MCF 10A (cell line): ENCODE results near the gene HDAC10. TPM values are rescaled to one million over a fixed set of nuclear protein-coding genes. Genes with fewer than 3 reads are reported as not detected.

Experiments
- BruUV-seq: library from RNA; stranded (reverse); fragments of 400-500 nt; replicated peaks from 2 replicates; lab custom pipeline; 2021; lab: Mats Ljungman, UMichigan
- CTCF ChIA-PET: fragments of 300-600 bp; sonication (Branson Sonifier 250); formaldehyde crosslinking; extraction: SDS; loops from one replicate; lab custom pipeline; 2021; ENCODE audit warnings: antibody characterized with exemption, inconsistent platforms; lab: Yijun Ruan, JAX
- POLR2A ChIA-PET: fragments of 300-600, 350-650 bp; sonication (Branson Sonifier 250); formaldehyde crosslinking; extraction: SDS; loops from one replicate; lab custom pipeline; 2020; ENCODE audit warnings: antibody characterized with exemption, inconsistent platforms; lab: Yijun Ruan, JAX
- DNase-seq: peaks from one replicate; pipeline ENCODE4 v3.0.0-alpha.2; 2018; ENCODE audit not compliant: unreplicated experiment
- H3K27ac Mint-ChIP-seq: one replicate; pipeline ENCODE4 v1.8.0; 2022; ENCODE audit warnings: mild to moderate bottlenecking, low read depth, mixed read lengths; ENCODE audit not compliant: unreplicated experiment
- H3K27me3 Mint-ChIP-seq: one replicate; pipeline ENCODE4 v1.8.0; 2022; ENCODE audit warnings: mixed read lengths; ENCODE audit not compliant: insufficient read depth, unreplicated experiment
- H3K36me3 Mint-ChIP-seq: one replicate; pipeline ENCODE4 v1.8.0; 2022; ENCODE audit warnings: mild to moderate bottlenecking, moderate library complexity, mixed read lengths; ENCODE audit not compliant: insufficient read depth, unreplicated experiment
- H3K4me1 Mint-ChIP-seq: one replicate; pipeline ENCODE4 v1.8.0; 2022; ENCODE audit warnings: mixed read lengths; ENCODE audit not compliant: insufficient read depth, unreplicated experiment
- H3K4me3 Mint-ChIP-seq: one replicate; pipeline ENCODE4 v1.8.0; 2022; ENCODE audit warnings: mild to moderate bottlenecking, moderate library complexity, mixed read lengths; ENCODE audit not compliant: unreplicated experiment
- H3K9me3 Mint-ChIP-seq: one replicate; pipeline ENCODE4 v1.8.0; 2022; ENCODE audit warnings: mixed read lengths; ENCODE audit not compliant: unreplicated experiment
- intact Hi-C: fragments of 100-400 bp; cut with micrococcal nuclease; formaldehyde crosslinking; loops from 2 replicates; pipeline ENCODE4 v1.14.1; 2022
- total RNA-seq: library from RNA; stranded (reverse); gene quantifications from 2 replicates; pipeline ENCODE4 v1.2.3, GENCODE V29; 2022
- TF ChIP-seq, protein P1 (sequence below): fragments of 200-600 bp; IDR thresholded peaks from one replicate; pipeline ENCODE4 v1.8.0; 2022; ENCODE audit warnings: antibody characterized with exemption, mild to moderate bottlenecking; ENCODE audit not compliant: unreplicated experiment

The HDAC10 gene
- total RNA-seq, 1 experiment from 2014 or later, result 27.5 TPM

DNA sequence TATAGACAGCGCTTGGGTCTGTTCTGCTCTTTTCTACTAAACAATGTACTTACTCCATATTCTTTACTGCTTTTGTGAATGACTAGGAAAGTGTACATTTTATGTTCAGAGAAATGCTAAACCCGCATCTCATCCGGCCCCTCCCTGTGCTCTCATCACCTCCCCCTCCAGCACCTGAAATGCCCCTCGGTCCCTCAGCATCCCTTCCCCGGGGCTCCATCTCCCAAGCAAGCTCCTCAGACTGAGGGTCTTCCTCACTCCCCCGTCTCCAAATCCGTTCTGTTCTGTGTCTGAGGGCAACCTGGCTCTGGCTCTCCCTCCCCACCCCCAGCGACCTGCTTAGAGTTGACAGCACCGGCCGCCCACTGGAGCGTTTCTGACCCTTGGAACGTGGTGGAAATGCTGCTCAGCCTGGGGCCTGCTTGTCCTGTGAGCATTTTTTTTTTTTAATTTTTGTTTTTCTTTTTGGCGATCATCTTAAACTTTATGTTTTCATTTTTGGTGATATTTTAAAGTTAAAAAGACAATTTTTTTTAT is 48.9 kb downstream of the HDAC10 start:
- TF ChIP-seq, protein P1, sequence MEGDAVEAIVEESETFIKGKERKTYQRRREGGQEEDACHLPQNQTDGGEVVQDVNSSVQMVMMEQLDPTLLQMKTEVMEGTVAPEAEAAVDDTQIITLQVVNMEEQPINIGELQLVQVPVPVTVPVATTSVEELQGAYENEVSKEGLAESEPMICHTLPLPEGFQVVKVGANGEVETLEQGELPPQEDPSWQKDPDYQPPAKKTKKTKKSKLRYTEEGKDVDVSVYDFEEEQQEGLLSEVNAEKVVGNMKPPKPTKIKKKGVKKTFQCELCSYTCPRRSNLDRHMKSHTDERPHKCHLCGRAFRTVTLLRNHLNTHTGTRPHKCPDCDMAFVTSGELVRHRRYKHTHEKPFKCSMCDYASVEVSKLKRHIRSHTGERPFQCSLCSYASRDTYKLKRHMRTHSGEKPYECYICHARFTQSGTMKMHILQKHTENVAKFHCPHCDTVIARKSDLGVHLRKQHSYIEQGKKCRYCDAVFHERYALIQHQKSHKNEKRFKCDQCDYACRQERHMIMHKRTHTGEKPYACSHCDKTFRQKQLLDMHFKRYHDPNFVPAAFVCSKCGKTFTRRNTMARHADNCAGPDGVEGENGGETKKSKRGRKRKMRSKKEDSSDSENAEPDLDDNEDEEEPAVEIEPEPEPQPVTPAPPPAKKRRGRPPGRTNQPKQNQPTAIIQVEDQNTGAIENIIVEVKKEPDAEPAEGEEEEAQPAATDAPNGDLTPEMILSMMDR, result no peak
- no peaks in the 10 kb centered on the region for H3K4me1 Mint-ChIP-seq
- no peak for DNase-seq
- peak overlapping the region; percentile 49 for H3K27ac Mint-ChIP-seq
- H3K4me3 Mint-ChIP-seq, result peak overlapping the region; percentile 72
- peaks cover 49% of the 10 kb centered on the region for H3K36me3 Mint-ChIP-seq
- POLR2A ChIA-PET, result interaction anchor here (0.7 to 1.4 kb wide), 7 partner anchors 10 to 119 kb away, joined by 3 to 6 read pairs (median 3); no protein-coding TSS in a partner anchor
- CTCF ChIA-PET, result interaction anchor here (1.1 to 1.2 kb wide), 3 partner anchors 9 to 158 kb away, joined by 4 to 6 read pairs (median 6); no protein-coding TSS in a partner anchor
- BruUV-seq, result no TSS peak
- no peaks in the 10 kb centered on the region for H3K27me3 Mint-ChIP-seq
- intact Hi-C loops, result no loop called here
- H3K9me3 Mint-ChIP-seq, result no peaks in the 10 kb centered on the region

GRCh38 chr22:50201191-50202129 is 49.6 kb downstream of the HDAC10 start:
- peaks cover 48% of the 10 kb centered on the region for H3K36me3 Mint-ChIP-seq
- no TSS peak for BruUV-seq
- intact Hi-C loops, result no loop called here
- H3K4me3 Mint-ChIP-seq, result peak overlapping the region; percentile 72
- H3K27me3 Mint-ChIP-seq, result no peaks in the 10 kb centered on the region
- H3K9me3 Mint-ChIP-seq, result no peaks in the 10 kb centered on the region
- DNase-seq, result no peak
- no peaks in the 10 kb centered on the region for H3K4me1 Mint-ChIP-seq
- ChIA-PET POLR2A (interaction anchor here (0.8 to 1.4 kb wide), 7 partner anchors 9 to 52 kb away, joined by 3 to 8 read pairs (median 4); no protein-coding TSS in a partner anchor), CTCF (interaction anchor here (1.1 to 1.2 kb wide), 2 partner anchors 53 to 159 kb away, joined by 6 read pairs; no protein-coding TSS in a partner anchor)
- H3K27ac Mint-ChIP-seq, result peak overlapping the region; percentile 49
- TF ChIP-seq, protein P1, result no peak

GRCh38 chr22:50200461-50201190 is 50.4 kb downstream of the HDAC10 start, which contains the start of gene SELENOO:
Gene SELENOO, plus strand, starts transcription at chr22:50201011. Its CDS starts 26 bp downstream, at chr22:50201037.
- Mint-ChIP-seq H3K27ac (peak within 1 kb of the TSS; percentile 49), H3K36me3 (peaks cover 46% of the 10 kb centered on the region), H3K27me3 (no peaks in the 10 kb centered on the region), H3K9me3 (no peaks in the 10 kb centered on the region), H3K4me1 (no peaks in the 10 kb centered on the region), H3K4me3 (peak within 1 kb of the TSS; percentile 72)
- intact Hi-C loops, result no loop called here
- peak; percentile 88 for DNase-seq
- TSS peak; percentile 40 for BruUV-seq
- ChIA-PET POLR2A (interaction anchor here (0.7 to 1.3 kb wide), 3 partner anchors 9 to 52 kb away, joined by 3 to 8 read pairs (median 6); no protein-coding TSS in a partner anchor), CTCF (interaction anchor here (1.2 kb wide), 1 partner anchor 52 kb away, joined by 6 read pairs; no protein-coding TSS in a partner anchor)
- TF ChIP-seq, protein P1, result no peak
